ENCODE data around the gene RPS16. TPM values are rescaled to one million over a fixed set of nuclear protein-coding genes. Genes with fewer than 3 reads are reported as not detected.
A peak's percentile ranks its signal among the peaks of the same experiment; 100 is the strongest.

RPS16 gene
- polyA plus RNA-seq, 3 donors = 1,189 to 1,428 (median 1,311) TPM

DNA sequence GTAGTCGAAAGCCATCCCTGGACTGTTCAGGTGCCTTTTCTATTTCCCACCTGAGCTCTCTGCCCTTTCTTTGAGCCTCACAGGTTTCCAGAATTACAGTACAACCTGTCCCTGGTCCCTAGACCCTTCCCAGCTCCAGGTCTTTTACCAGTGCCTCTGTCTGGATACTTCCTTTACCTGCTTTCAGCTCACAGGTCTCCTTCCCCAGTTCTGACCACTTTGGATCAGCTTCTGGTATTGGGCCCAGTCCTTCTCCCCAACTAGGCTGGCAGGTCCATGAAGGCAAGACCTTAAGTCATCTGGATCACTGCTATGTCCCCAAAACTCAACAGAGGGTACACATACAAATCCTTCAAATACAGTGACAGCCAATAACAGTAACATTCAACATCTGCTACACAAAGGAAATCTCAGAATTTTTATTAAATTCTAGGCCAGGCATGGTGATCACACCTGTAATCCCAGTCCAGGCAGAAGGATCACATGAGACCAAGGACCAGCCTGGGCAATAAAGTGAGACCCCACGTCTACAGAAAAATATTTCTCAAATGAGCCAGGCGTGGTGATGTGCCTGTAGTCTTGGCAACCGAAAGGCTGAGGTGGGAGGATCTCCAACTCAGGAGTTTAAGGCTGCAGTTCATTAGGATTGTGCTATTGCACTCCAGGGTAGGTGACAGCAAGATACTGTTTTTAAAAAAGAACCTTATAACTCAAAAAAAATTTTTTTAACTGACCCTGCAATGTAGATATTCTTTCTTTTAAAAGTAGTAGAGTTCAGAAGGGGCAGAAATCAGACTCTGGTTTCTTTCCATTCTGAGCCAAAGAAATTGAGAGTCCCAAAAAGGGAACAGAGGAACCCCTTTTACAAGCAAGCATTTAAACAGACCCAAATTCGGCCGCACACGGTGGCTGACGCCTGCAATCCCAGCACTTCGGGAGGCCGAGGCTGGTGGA is 1.3 kb downstream of the RPS16 start:
- no peak for DNase-seq (ENCODE audit: extremely low read depth in 1 of 11, low read depth in 9 of 11, low spot score in 4 of 11)

DNA sequence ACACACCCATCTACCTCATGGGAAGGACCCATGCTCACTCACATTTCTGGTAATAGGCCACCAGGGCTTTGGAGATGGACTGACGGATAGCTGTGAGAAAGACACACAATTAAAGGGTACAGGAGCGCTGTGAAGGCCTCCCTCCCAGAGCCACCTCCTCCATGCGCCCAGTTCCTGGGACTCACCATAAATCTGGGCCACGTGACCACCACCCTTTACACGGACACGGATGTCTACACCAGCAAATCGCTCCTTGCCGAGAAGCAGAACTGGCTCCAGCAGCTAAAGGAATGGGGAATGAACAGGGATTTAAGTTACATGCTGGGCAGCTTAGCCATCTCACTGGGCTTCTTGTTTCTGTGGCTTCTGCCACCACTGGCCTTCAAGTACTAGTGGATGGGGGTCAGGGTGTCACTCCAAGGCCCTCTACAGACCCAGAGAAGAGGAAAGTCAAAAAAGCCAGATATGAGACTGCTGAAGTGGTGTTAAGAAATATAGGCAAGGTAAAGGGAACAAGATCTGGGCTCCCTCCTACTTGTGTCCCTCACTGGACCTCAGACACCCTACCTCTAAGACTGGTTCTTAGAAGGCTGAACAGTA is 2.2 kb downstream of the RPS16 start:
- no peak for DNase-seq (ENCODE audit: extremely low read depth in 1 of 11, low read depth in 9 of 11, low spot score in 4 of 11)

DNA sequence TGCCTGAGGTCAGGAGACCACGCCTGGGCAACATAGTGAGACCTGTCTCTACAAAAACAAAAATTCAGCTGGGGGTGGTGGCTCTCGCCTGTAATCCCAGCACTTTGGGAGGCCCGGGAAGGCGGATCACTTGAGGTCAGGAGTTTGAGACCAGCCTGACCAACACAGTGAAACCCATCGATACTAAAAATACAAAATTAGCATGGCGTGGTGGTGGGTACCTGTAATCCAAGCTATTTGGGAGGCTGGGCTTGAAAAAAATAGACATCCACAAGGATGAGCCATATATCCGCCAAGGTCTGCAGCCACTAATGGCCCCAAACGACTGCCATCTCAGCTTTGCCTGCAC is 3.1 kb downstream of the RPS16 start:
- DNase-seq (ENCODE audit: extremely low read depth in 1 of 11, low read depth in 9 of 11, low spot score in 4 of 11) = no peak

- no peak for DNase-seq (ENCODE audit: extremely low read depth in 1 of 11, low read depth in 9 of 11, low spot score in 4 of 11)
Measured at GRCh38 chr19:39430675-39431593, 4.8 kb downstream of the RPS16 start.

DNA sequence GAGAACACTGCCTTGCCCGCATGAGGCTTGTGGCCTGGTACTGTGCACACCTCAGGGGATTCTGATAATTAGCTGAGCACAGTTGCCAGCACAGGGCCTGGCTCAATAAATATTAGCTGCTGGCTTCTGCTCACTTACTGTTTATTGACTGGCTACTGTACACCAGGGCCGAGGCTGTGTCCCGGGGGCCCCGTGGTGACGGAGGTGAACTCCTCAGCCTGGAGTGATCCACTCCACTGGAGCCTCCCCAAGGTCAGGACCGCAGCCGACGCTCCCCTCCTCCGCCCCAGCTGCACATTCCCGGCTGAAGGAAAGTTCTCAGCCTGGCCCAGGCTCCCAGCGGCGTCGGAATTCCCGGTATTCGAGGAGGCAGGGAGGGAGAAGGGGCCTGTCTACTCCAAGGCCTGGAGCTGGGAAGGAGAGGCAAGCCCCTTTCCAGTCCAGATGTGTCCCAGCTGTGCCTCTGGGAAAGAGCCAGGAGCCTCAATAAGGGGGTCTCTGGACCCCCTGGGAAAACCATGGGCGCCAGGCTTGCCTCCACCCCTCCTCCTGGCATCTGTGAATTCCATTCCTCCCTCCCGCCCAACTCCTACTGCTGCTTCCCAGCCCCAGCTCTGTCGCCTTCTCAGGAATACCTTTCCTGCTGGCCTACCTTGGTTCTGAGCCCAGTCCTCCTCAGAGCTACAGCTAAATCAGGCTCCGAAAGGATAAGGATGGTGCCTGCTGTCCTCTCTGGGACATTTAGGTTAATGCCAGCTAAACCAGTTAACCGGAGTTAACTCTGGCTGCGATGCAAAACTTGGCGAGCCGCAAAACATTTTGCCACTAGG is 7.3 kb downstream of the RPS16 start:
- DNase-seq (ENCODE audit: extremely low read depth in 1 of 11, low read depth in 9 of 11, low spot score in 4 of 11) = peak in 10 of 11 donors; percentile 74 to 91 (median 84)

- no peak for DNase-seq (ENCODE audit: extremely low read depth in 1 of 11, low read depth in 9 of 11, low spot score in 4 of 11)
Measured at GRCh38 chr19:39427707-39428106, 8.0 kb downstream of the RPS16 start.

DNA sequence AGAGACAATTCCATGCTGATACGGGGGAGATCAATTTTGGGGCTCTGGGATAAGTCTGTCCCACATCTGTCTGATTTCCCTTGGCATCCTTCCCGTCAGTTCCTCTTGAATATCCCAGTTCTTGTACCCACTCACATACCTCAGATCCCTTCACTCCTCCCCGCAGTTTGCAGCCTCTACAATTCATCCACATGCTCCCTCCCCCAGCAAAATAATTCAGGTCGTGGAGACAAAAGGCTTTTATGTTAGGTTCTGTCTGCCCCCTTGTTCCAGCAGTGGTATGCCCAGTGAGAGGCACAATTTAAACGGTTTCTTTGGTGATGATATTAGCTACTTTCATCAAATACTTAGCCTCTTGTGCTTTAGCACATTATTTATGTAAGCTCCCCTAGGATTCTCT is 9.6 kb downstream of the RPS16 start:
- DNase-seq (ENCODE audit: extremely low read depth in 1 of 11, low read depth in 9 of 11, low spot score in 4 of 11) = no peak

- DNase-seq (ENCODE audit: extremely low read depth in 1 of 11, low read depth in 9 of 11, low spot score in 4 of 11) = no peak
Measured at GRCh38 chr19:39425744-39426143, 10.0 kb downstream of the RPS16 start.

DNA sequence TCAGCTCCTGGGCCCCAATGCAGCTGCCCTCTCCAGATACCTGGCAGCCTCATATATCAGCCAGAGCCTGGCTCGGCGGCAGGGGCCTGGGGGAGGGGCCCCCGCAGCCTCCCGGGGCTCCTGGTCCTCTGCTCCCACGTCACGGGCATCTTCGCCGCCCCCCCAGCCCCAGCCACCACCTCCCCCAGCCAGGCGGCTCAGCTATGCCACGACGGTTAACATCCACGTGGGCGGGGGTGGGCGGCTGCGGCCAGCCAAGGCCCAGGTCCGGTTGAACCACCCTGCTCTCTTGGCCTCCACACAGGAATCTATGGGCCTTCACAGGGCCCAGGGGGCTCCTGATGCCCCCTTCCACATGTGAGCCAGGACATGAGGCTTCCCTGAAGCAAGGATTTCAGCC is 10.8 kb downstream of the RPS16 start:
- no peak for DNase-seq (ENCODE audit: extremely low read depth in 1 of 11, low read depth in 9 of 11, low spot score in 4 of 11)

DNA sequence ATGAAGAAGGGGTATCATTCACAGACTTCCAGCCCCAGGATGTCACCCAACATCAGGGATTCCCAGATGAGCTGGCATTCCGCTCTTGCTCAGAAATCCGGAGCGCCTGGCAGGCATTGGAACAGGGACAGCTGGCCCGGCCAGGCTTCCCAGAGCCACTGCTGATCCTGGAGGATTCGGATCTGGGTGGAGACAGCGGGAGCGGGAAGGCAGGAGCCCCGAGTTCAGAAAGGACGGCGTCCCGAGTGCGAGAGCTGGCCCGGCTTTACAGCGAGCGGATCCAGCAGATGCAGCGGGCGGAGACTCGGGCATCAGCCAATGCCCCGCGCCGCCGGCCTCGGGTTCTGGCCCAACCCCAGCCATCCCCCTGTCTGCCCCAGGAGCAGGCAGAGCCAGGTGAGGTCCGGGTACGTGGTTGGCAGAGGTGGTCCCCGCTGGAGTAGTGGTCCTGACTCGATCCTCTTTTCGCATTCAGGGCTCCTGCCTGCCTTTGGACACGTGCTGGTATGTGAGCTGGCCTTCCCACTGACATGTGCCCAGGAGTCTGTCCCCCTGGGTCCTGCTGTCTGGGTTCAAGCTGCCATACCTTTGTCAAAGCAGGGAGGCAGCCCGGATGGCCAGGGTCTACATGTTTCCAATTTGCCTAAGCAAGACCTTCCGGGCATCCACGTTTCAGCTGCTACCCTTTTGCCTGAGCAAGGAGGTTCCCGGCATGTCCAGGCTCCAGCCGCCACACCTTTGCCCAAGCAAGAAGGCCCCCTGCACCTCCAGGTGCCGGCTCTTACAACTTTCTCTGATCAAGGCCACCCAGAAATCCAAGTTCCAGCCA is 12.3 kb downstream of the RPS16 start:
- no peak for DNase-seq (ENCODE audit: extremely low read depth in 1 of 11, low read depth in 9 of 11, low spot score in 4 of 11)

DNA sequence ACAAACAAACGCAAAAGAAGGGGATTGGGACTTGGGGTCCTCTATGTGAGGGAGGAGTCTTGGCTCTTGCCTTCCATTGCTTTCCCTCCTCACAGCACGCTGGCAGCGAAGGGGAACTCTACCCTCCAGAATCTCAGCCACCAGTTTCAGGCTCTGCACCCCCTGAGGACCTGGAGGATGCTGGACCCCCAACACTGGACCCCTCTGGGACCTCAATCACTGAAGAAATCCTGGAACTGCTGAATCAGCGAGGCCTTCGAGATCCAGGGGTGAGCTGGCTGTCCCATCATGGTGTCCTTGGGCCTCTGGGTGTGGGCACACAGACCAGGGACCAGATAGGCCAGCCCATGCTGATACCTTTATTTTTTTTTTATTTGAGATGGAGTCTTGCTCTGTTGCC is 13.7 kb downstream of the RPS16 start:
- DNase-seq (ENCODE audit: extremely low read depth in 1 of 11, low read depth in 9 of 11, low spot score in 4 of 11) = no peak

GRCh38 chr19:39420769-39421168 is 15.0 kb downstream of the RPS16 start:
- DNase-seq (ENCODE audit: extremely low read depth in 1 of 11, low read depth in 9 of 11, low spot score in 4 of 11) = no peak

- no peak for DNase-seq (ENCODE audit: extremely low read depth in 1 of 11, low read depth in 9 of 11, low spot score in 4 of 11)
Measured at GRCh38 chr19:39419003-39419402, 16.7 kb downstream of the RPS16 start.

- no peak for DNase-seq (ENCODE audit: extremely low read depth in 1 of 11, low read depth in 9 of 11, low spot score in 4 of 11)
Measured at GRCh38 chr19:39417463-39418181, 18.1 kb downstream of the RPS16 start.

DNA sequence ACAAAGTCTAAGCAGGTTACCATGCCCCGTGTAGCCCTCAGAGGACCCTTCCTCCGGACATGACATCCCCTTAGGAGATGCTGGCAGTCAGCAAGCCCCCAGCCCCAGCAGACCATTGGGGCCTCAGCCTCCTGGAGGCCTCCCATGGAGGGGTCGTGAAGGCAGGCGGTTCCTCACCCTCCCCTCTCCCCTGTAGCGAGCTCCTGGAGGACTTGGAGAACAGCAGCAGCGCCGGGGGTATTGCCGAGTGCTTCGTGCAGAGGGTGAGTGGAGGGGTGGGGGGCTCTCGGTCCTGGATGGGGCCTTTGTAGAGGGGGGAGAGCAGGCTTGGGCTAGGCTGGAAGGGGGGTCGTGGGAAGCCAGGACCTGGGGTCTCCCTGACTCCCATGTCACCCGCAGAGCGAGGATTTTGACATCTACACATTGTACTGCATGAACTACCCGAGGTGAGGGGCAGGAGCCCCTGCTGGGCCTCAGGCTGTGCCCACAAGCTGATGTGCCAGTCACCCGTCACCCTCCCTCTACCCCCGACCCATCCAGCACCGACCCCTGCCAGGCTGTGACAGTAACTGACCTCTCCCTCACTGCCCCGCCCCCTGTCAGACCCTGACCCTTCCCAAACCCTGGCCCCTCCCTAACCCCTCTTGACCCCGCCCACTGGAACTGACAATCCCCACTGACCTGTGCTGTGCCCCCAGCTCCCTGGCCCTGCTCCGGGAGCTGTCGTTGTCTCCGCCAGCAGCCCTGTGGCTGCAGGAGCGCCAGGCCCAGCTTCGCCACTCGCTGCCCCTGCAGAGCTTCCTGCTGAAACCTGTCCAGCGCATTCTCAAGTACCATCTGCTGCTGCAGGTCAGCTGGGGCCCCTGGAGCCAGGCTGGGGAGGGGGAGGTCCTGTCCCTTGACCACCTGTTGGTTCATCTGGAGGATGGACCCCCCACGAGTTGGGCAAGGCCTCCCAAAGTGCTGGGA is 19.3 kb downstream of the RPS16 start:
- DNase-seq (ENCODE audit: extremely low read depth in 1 of 11, low read depth in 9 of 11, low spot score in 4 of 11) = no peak

Data from renal cortex interstitium (tissue), 11 donors.